KOPT-K1 (cell line): ENCODE data around the gene MX1.
"Not testable (repeated sequence)": the region's sequence is repeated elsewhere in the genome, so short reads cannot be mapped to it uniquely, and the experiment has no call there.

Experiments
- H3K27ac ChIP-seq: fragments of 200-600 bp; sonication (generic); 2 replicates; pipeline ENCODE4 v1.5.1; 2016; ENCODE audit warnings: antibody characterized with exemption, mild to moderate bottlenecking, low read depth, low read length; ENCODE audit not compliant: poor library complexity, severe bottlenecking
- H3K36me3 ChIP-seq: fragments of 200-600 bp; sonication (generic); 2 replicates; pipeline ENCODE4 v1.5.1; 2017; ENCODE audit warnings: antibody characterized with exemption, mild to moderate bottlenecking, low read length, moderate library complexity; ENCODE audit not compliant: insufficient read depth
- H3K9me3 ChIP-seq: fragments of 200-600 bp; sonication (generic); 2 replicates; pipeline ENCODE4 v1.5.1; 2017; ENCODE audit warnings: antibody characterized with exemption, low read length, mild to moderate bottlenecking; ENCODE audit not compliant: insufficient read depth, poor library complexity, severe bottlenecking

MX1 gene

GRCh38 chr21:41419921-41420862 lies 5.8 kb upstream of the MX1 start:
- H3K36me3 ChIP-seq, result no peaks in the 10 kb centered on the region
- no peaks in the 10 kb centered on the region for H3K9me3 ChIP-seq
- H3K27ac ChIP-seq, result peak overlapping the region; percentile 51

GRCh38 chr21:41420998-41421397 lies 5.0 kb upstream of the MX1 start:
- not testable (repeated sequence) for H3K36me3 ChIP-seq, H3K9me3 ChIP-seq, H3K27ac ChIP-seq

GRCh38 chr21:41422546-41423304 lies 3.3 kb upstream of the MX1 start:
- Histone ChIP-seq H3K9me3 (no peaks in the 10 kb centered on the region), H3K27ac (no peak overlapping the region), H3K36me3 (no peaks in the 10 kb centered on the region)

GRCh38 chr21:41423305-41423636 lies 2.8 kb upstream of the MX1 start:
- H3K36me3 ChIP-seq, H3K27ac ChIP-seq, H3K9me3 ChIP-seq: not testable (repeated sequence)

GRCh38 chr21:41425588-41425953 lies 468 bp upstream of the MX1 start:
- H3K27ac ChIP-seq, result peak overlapping the region; percentile 28
- no peaks in the 10 kb centered on the region for H3K36me3 ChIP-seq
- H3K9me3 ChIP-seq, result no peaks in the 10 kb centered on the region

GRCh38 chr21:41426676-41427404 lies 801 bp downstream of the MX1 start:
- Histone ChIP-seq H3K9me3 (no peaks in the 10 kb centered on the region), H3K36me3 (no peaks in the 10 kb centered on the region), H3K27ac (no peak overlapping the region)

GRCh38 chr21:41427556-41427955 lies 1.5 kb downstream of the MX1 start:
- Histone ChIP-seq H3K27ac (no peak overlapping the region), H3K9me3 (no peaks in the 10 kb centered on the region), H3K36me3 (no peaks in the 10 kb centered on the region)

GRCh38 chr21:41428311-41428710 lies 2.3 kb downstream of the MX1 start:
- Histone ChIP-seq H3K27ac (no peak overlapping the region), H3K36me3 (no peaks in the 10 kb centered on the region), H3K9me3 (no peaks in the 10 kb centered on the region)

- peaks cover 5% of the 10 kb centered on the region for H3K9me3 ChIP-seq
- no peak overlapping the region for H3K27ac ChIP-seq
- no peaks in the 10 kb centered on the region for H3K36me3 ChIP-seq
These were observed 2.8 kb downstream of the MX1 start for GRCh38 chr21:41428847-41429246.

GRCh38 chr21:41429305-41429704 lies 3.3 kb downstream of the MX1 start:
- no peak overlapping the region for H3K27ac ChIP-seq
- H3K9me3 ChIP-seq, result peaks cover 9% of the 10 kb centered on the region
- no peaks in the 10 kb centered on the region for H3K36me3 ChIP-seq

GRCh38 chr21:41429925-41430491 lies 4.0 kb downstream of the MX1 start:
- Histone ChIP-seq H3K9me3 (peaks cover 16% of the 10 kb centered on the region), H3K27ac (no peak overlapping the region), H3K36me3 (no peaks in the 10 kb centered on the region)

GRCh38 chr21:41431788-41432548 lies 5.9 kb downstream of the MX1 start:
- no peak overlapping the region for H3K27ac ChIP-seq
- no peaks in the 10 kb centered on the region for H3K36me3 ChIP-seq
- peaks cover 32% of the 10 kb centered on the region for H3K9me3 ChIP-seq

- no peak overlapping the region for H3K27ac ChIP-seq
These were observed 6.8 kb downstream of the MX1 start for GRCh38 chr21:41432562-41433460.

GRCh38 chr21:41433566-41433965 lies 7.5 kb downstream of the MX1 start:
- H3K9me3 ChIP-seq, result peaks cover 32% of the 10 kb centered on the region

More at GRCh38 chr21:41432562-41433460, 6.8 kb downstream of the MX1 start:
- H3K36me3 ChIP-seq, result no peaks in the 10 kb centered on the region
- peaks cover 32% of the 10 kb centered on the region for H3K9me3 ChIP-seq

More at GRCh38 chr21:41433566-41433965, 7.5 kb downstream of the MX1 start:
- Histone ChIP-seq H3K27ac (no peak overlapping the region), H3K36me3 (no peaks in the 10 kb centered on the region)
